K562 (cell line): ENCODE results near the gene SLC44A5. TPM values are rescaled to one million over a fixed set of nuclear protein-coding genes. Genes with fewer than 3 reads are reported as not detected.

Source experiments
- ARID2 ChIP-seq: fragments of 450-650 bp; IDR thresholded peaks from 2 replicates; pipeline ENCODE4 v1.6.1; 2017; ENCODE audit warnings: antibody characterized with exemption, mild to moderate bottlenecking
- ARID3A ChIP-seq: IDR thresholded peaks from 2 replicates; pipeline ENCODE4 v1.6.1; 2012; ENCODE audit warnings: low read depth, low read length, improper control_type of control experiment, borderline replicate concordance
- CREB1 ChIP-seq, 2 experiments: sonication (generic) in 1 of 2; formaldehyde crosslinking in 1 of 2; IDR thresholded peaks; 2 replicates each; pipeline versions ENCODE4 v1.6.1 to v1.8.0; 2012 to 2022; ENCODE audit warnings: inconsistent platforms in 1 of 2, mild to moderate bottlenecking in 1 of 2, missing genetic modification reagents in 1 of 2, moderate library complexity in 1 of 2
- CREB5 ChIP-seq: fragments of 250-450 bp; sonication (Bioruptor Pico); IDR thresholded peaks from 2 replicates; pipeline ENCODE4 v1.5.0; 2020; ENCODE audit warnings: mild to moderate bottlenecking
- CTBP1 ChIP-seq: fragments of 450-650 bp; IDR thresholded peaks from 2 replicates; pipeline ENCODE4 v1.6.1; 2016; ENCODE audit warnings: borderline replicate concordance
- MAFG ChIP-seq: fragments of 450-650 bp; conservative IDR thresholded peaks from 2 replicates; pipeline ENCODE4 v1.6.1; 2016; ENCODE audit warnings: missing genetic modification characterization, missing compliant biosample characterization
- MEF2A ChIP-seq: IDR thresholded peaks from 2 replicates; pipeline ENCODE4 v1.6.1; 2011; ENCODE audit warnings: low read depth, mild to moderate bottlenecking, low read length, moderate library complexity; ENCODE audit not compliant: control insufficient read depth
- MYC ChIP-seq, 2 experiments: fragments of 250-450 bp in 1 of 2; sonication (Bioruptor Pico) in 1 of 2; IDR thresholded peaks; 2 replicates each; pipeline versions ENCODE4 v1.5.1 to v1.6.1; 2012 to 2021; ENCODE audit warnings: low read depth in 2 of 2, borderline replicate concordance in 1 of 2, improper control_type of control experiment in 1 of 2, low read length in 1 of 2, mild to moderate bottlenecking in 1 of 2, moderate library complexity in 1 of 2
- POLR3G ChIP-seq: IDR thresholded peaks from 2 replicates; pipeline ENCODE4 v1.6.1; 2011; ENCODE audit not compliant: insufficient read length, insufficient replicate concordance; ENCODE audit errors: extremely low read depth
- PRMT5 ChIP-seq: sonication (generic); formaldehyde crosslinking; IDR thresholded peaks from 2 replicates; pipeline ENCODE4 v1.5.0; 2020; ENCODE audit warnings: missing genetic modification reagents
- RB1 ChIP-seq: fragments of 450-650 bp; IDR thresholded peaks from 2 replicates; pipeline ENCODE4 v1.6.1; 2017; ENCODE audit warnings: low read depth, mild to moderate bottlenecking
- SIN3A ChIP-seq, 2 experiments: fragments of 150-350 bp in 1 of 2; IDR thresholded peaks; 2 replicates each; pipeline ENCODE4 v1.6.1; 2011 to 2016; ENCODE audit warnings: borderline replicate concordance in 2 of 2, low read depth in 2 of 2, low read length in 2 of 2, mild to moderate bottlenecking in 2 of 2, moderate library complexity in 2 of 2; ENCODE audit not compliant: control insufficient read depth in 1 of 2
- SRSF9 ChIP-seq: fragments of 200-400 bp; formaldehyde crosslinking; IDR thresholded peaks from 2 replicates; pipeline ENCODE4 v1.6.1; 2017; ENCODE audit warnings: low read depth, low read length, borderline replicate concordance
- STAT5A ChIP-seq: IDR thresholded peaks from 2 replicates; pipeline ENCODE4 v1.6.1; 2012; ENCODE audit warnings: low read length, inconsistent platforms, borderline replicate concordance
- THAP12 ChIP-seq: fragments of 250-450 bp; sonication (Bioruptor Pico); IDR thresholded peaks from 2 replicates; pipeline ENCODE4 v1.9.0; 2021; ENCODE audit warnings: mild to moderate bottlenecking, inconsistent platforms
- ZBTB11 ChIP-seq, 3 experiments: fragments of 200-800 bp in 1 of 3; fragments of 250-450 bp in 1 of 3; fragments of 450-650 bp in 1 of 3; sonication (Bioruptor Pico) in 1 of 3; sonication (Bioruptor generic) in 1 of 3; formaldehyde crosslinking in 1 of 3; IDR thresholded peaks; 2 replicates each; pipeline versions ENCODE4 v1.6.1 to v1.8.0; 2016 to 2022; ENCODE audit warnings: mild to moderate bottlenecking in 2 of 3, missing genetic modification characterization in 2 of 3, missing compliant biosample characterization in 1 of 3, moderate library complexity in 1 of 3
- ZNF384 ChIP-seq: IDR thresholded peaks from 2 replicates; pipeline ENCODE4 v1.6.1; 2012; ENCODE audit warnings: low read depth, low read length, improper control_type of control experiment
- polyA plus RNA-seq, 8 experiments: library from polyadenylated mRNA; depleted of rRNA in 4 of 8; stranded (reverse) in 5 of 8; unstranded in 3 of 8; fragments of >200 nt; fragmentation: Nextera tagmentation in 2 of 8; fragmentation: Illumina TruSeq in 1 of 8; extraction: Ambion mirVana in 2 of 8; extraction: Trizol in 1 of 8; gene quantifications; 2 replicates each; pipeline versions ENCODE4 v1.2.1 to v1.2.3, GENCODE V29; 2011 to 2014; ENCODE audit warnings: inconsistent platforms in 1 of 8, missing spikeins in 1 of 8
- total RNA-seq, 7 experiments: library from RNA; depleted of rRNA in 6 of 7; stranded (reverse); fragments of >200 nt in 6 of 7; fragmentation: Illumina TruSeq in 2 of 7; extraction: Trizol in 2 of 7; gene quantifications; 2 replicates each; pipeline versions ENCODE4 v1.2.1 to v1.2.3, GENCODE V29; 2011 to 2021; ENCODE audit warnings: low replicate concordance in 1 of 7

Gene SLC44A5
- total and polyA plus RNA-seq, 9 of the 15 experiments (the other 6 are each of a cell fraction or from before 2014, with no cell fraction given), result 1.2 to 10.1 (median 3.2) TPM

GRCh38 chr1:75412616-75413015, 198.3 kb downstream of the SLC44A5 start (continued):
- TF ChIP-seq CREB1 (IDR thresholded peaks at IDR 0.05) (no peak), CREB1 (CRISPR knock-in tag; IDR thresholded peaks at IDR 0.05) (no peak), STAT5A (no peak), ARID2 (no peak), THAP12 (CRISPR knock-in tag) (no peak), CTBP1 (peak; percentile 48; the same call in 1 of the 2 replicates), SRSF9 (no peak), CREB5 (CRISPR knock-in tag) (no peak), POLR3G (no peak), ZBTB11 (CRISPR knock-in tag; IDR thresholded peaks at IDR 0.05) (no peak), MEF2A (no peak), MAFG (tag) (no peak), RB1 (no peak), ARID3A (no peak), ZNF384 (no peak), PRMT5 (CRISPR knock-in tag) (no peak), SIN3A (IDR thresholded peaks at IDR 0.05; ENCODE audit: borderline replicate concordance in 2 of 2, control insufficient read depth in 1 of 2, low read depth in 2 of 2, low read length in 2 of 2) (no peak), MYC (IDR thresholded peaks at IDR 0.05; ENCODE audit: low read depth, low read length) (no peak), MYC (CRISPR knock-in tag; IDR thresholded peaks at IDR 0.05; ENCODE audit: borderline replicate concordance, low read depth) (no peak)
